Right ventricle myocardium superior (tissue), 1 donor: Measurements from ENCODE around the gene FAM124A. TPM values are rescaled to one million over a fixed set of nuclear protein-coding genes. Genes with fewer than 3 reads are reported as not detected.

ENCODE experiments used
- ATAC-seq: fragments of 200-7000 bp; cut with Tn5 transposase; one replicate; pipeline ENCODE4 v1.9.1; 2020; ENCODE audit warnings: mild to moderate bottlenecking; ENCODE audit not compliant: poor library complexity
- DNase-seq: peaks from one replicate; pipeline ENCODE4 v3.0.0-alpha.2; 2020
- intact Hi-C: fragments of 100-400 bp; cut with DNase I; formaldehyde crosslinking; loops from one replicate; pipeline ENCODE4 v1.11.2; 2022
- total RNA-seq: library from RNA; stranded (reverse); fragmentation: NEBNext Ultra II Directional; extraction: Animal tissue kit (Norgen Biotek cat#: 25700); gene quantifications from one replicate; pipeline ENCODE4 v1.2.1, GENCODE V29; 2021
- donor health status: DM: no; HTN: yes; CAD: no; lungs with severe emphysema.

The FAM124A gene
- total RNA-seq, 1 donor from 2014 or later = 12.2 TPM

DNA sequence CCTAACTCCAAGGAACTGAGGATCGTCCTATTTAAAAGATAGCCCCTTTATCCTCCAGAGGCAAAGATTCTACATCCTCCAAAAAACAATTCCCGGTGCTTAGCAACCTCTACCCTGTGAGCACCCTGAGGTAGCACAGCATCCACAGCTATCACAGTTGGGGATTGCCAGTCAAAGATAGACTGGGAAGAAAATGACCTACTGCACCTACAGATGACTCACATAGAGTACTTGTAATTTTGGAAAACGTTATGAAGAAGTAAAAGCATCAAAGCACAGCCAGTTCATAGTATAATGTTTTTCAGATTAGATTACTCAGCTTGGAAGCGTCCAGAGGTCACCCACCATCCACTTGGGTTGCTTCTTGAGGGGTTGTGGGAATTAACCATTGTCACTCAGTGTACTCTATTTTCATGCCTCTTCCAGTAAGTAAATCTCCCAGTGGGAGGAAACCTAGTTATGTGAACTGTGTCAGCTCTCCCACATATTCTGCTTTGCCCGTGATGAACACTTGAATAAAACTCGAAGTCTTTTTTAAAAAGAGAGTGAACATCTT lies 8.9 kb upstream of the FAM124A start:
- intact Hi-C loops = no loop called here
- DNase-seq (no peak), ATAC-seq (no peak)

DNA sequence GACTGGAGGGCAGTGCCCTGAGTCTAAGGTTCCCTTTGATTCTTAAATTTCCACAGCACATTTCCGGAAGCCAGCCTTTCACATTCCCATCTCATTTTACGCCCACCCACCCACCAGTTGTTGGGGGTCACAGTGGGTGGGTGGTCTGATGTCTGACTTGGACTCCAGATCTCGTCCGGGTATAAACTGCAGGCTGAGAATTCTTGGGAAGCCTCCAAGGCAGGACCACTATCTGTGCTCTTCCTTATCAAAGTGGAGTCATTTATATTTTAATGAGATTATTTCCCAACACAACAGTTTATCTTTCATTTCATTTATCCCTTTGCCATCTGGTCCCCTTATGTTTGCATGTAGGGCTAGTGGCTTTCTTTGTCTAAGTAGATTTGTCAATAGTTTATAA lies 3.6 kb upstream of the FAM124A start:
- intact Hi-C loops = no loop called here
- DNase-seq (no peak), ATAC-seq (no peak)

DNA sequence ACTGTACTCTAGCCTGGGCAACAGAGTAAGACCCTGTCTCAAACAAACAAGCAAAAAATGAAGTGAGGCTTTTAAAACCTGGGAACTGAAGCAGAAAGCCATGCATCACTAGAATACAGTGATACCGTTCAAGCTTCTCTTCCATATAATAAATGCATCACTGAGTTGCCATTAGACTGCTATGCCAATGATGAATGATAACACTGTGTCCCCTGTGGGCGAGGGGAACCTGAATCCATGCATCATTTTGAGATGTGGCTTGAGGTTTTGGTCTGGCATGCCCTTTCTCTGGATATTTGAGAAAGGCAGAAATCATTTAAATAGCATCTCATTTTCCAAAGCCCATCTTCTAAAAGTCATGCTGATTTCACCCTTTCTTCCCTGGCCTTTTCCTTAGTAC lies 1.5 kb upstream of the FAM124A start:
- intact Hi-C loops = loop anchor here (5.0 kb wide), 1 partner anchor 73 kb away; no protein-coding TSS in a partner anchor
- no peak for ATAC-seq
- no peak for DNase-seq

DNA sequence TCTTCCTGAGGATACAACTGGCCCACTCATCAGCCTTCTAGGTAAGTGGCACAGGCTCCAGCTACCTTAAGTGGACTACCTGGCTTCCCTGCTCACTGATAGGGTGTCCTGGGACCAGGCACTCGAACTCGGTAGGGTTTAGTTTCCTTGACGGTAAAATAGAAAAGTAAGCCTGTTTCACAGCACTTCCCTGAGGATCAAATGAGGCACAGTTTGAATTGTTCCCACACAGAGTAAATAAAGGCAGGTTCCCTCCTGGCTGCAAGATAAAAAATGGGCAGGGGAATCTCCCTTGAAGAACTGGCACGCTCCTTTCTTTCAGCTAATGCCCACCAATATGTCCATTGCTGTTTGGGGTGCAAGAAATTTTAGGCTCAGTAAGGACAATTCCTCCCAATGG lies 1.1 kb upstream of the FAM124A start:
- ATAC-seq (no peak), DNase-seq (no peak)
- intact Hi-C loops = loop anchor here (5.0 kb wide), 1 partner anchor 74 kb away; no protein-coding TSS in a partner anchor

DNA sequence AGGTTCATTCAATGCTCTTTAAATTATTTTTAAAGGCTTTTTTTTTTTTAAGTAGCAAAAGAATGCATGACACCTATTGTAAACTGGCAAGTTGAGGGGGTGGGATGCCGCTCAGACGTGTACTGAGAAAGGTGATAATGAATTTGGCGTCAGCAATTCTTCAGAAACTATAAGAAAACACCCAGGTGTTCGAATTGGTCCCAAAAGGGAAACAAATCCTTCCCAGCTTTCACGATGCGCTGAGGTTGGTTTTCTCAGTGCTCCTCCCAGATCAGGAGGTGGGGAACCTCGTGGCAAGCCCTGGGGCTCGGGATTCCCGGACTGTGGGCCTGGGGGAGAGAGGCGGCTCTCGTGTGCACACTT lies 543 bp upstream of the FAM124A start:
- intact Hi-C loops = loop anchor here (2.0 to 5.0 kb wide), 2 partner anchors 65 to 74 kb away; no protein-coding TSS in a partner anchor
- ATAC-seq = no peak
- no peak for DNase-seq

DNA sequence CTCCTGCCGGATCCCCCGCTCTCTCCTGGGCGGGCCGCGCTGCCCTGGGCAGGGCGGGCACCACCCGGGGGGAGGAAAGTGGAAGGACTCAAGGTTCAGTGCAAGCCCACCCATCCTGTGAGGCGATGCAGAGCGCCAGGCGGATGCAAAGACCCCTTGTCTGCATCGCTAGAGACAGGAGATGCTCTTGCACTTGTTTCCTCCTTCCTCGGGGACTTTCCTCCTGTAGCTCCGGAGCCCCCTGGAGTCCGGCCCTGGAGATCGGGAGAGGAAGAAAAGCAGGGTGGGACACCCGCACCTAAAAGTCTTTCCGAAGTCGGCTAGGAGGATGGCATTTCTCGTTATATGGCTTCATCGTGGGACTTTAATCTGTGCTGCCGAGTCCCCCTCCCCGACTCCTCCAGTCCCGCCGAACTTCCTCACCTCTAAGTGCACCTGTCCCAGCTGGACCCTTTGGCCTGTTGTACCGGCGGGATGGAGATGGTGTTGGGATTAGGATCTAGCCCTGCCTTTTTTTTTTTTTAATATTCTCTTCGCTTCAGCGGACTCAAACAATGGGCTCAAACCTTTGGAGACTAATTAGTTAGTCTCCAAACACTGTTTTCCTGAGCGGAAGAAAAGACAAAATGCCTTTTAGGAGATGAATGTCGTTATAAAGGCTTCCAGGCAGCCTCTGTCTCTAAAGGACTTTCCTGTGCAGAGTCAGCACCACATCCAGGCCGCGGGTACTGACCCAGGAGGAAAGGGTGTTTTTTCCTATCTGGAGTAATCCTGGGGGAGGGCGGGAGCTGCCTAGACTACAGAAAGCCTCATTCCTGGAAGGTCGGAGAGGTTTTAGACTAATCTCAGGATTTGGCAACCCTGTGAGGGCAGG lies 725 bp downstream of the FAM124A start:
- peak; percentile 30 for ATAC-seq
- DNase-seq = no peak
- intact Hi-C loops = loop anchor here (2.0 to 5.0 kb wide), 2 partner anchors 64 to 76 kb away; no protein-coding TSS in a partner anchor

DNA sequence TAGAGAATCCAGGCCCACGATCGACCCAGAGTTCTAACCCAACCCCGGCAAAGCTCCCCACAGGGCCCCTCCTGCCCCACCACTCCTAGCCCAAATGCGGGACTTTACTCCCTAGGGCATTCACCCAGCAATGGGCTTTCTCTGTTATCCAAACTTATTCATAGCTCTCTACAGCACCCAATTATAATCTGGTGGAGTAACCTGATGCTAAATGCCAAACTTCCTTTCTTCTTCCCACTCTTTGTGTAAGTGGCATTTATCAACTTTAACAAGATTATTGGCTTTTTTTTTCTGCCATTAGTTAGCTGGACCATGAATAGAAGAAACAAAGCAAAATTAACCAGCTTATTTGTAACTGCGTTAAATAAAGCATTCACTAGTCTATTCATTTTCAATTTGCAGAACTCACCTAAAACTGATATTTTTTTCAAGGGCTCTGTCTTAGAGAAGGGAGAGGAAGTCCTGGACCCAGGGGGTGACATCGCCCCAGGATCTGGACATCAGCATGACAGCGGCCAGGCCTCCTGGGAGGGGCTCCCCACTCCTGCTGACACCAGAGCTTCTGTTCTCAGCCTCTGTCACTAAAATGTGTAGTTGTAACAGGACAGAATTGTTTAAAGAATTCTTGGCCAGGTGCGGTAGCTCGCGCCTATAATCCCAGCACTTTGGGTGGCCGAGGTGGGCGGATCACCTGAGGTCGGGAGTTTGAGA lies 1.5 kb downstream of the FAM124A start:
- ATAC-seq (peak; percentile 6), DNase-seq (no peak)
- intact Hi-C loops = loop anchor here (2.0 to 5.0 kb wide), 2 partner anchors 63 to 76 kb away; no protein-coding TSS in a partner anchor

DNA sequence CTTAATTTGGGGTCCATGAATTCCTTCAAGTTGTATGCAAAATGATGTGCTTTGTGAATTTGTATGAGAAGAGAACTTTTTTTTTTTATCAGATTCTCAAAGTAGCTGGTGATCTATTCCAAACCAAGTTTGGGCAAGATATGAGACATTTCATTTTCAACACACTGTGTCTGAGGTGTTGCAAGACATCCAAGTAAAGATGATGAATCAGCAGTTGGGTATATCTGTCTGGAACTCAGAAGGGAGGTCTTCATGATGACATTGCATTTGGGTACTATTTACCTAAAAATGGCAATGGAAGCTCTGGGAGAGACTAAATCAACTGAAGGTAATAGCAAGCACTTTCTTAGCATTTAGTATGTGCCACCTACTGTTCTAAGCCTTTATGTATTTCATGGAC lies 2.8 kb downstream of the FAM124A start:
- ATAC-seq (no peak), DNase-seq (no peak)
- intact Hi-C loops = no loop called here

DNA sequence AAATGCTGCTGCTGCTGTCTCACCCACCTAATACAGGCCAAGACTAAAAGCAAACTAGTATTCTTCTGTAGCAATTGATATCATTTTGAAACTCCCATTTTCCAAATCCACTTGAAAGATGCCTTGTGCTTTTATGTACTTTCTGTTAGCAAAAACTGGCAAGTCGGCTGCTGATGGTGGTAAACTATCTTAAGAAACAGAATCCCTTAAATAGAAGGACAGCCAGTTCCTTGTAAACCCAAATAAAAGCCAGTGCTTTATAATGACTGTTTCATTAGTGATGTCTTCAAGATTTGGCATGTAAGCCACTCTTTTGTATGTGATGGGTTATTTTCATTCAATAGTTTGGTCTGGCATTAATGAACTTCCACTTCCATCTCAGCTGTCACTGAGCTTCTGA lies 5.2 kb downstream of the FAM124A start:
- DNase-seq (no peak), ATAC-seq (no peak)
- intact Hi-C loops = no loop called here

DNA sequence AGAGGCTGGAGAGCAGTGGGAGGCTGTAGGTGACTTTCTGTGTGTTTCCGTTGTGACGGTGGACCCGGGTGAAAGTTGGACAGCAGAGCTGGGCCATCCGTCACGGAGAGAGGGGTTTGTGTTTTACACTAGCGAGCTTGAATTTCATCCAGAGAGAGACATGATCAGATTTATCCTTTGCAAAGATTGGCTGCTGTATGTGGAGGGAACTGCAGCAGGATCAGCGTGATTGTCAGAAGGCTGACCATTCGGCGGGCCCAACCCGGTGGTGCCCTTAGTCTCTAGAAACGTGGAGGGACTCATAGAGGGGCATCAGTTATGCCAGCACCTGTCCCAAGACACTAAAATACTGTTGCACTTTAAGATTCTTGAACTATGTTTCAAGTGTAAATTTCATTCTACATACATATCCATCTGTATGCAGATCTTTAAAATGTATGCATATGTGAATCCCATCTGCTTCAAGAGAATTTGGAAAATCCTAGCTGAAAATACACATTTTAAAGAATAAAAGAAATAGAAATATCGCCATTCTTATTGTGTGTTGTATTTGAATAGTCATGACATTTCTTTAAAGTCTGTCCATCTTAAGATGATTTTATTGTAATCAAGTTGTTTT lies 7.0 kb downstream of the FAM124A start:
- no peak for DNase-seq
- intact Hi-C loops = no loop called here
- ATAC-seq = no peak

DNA sequence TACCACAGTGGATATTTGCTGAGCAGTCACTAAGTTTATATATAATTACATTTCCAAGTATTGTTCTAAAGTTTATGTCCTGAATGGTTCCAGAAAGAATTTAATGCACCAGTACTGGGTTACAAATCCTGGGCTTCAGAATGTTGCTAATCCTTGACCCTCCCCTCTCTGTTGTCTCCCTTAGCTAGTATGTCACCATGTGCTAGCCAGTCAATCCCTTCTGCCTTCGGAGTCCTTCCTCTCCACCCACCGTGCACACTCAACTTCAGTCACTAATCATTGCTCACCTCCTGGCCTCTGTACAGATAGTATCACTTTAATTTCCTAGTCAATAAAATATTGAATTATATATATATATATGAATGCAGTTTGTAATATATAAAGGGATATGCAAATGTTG lies 7.5 kb downstream of the FAM124A start:
- intact Hi-C loops = no loop called here
- DNase-seq = no peak
- ATAC-seq = peak; percentile 53

DNA sequence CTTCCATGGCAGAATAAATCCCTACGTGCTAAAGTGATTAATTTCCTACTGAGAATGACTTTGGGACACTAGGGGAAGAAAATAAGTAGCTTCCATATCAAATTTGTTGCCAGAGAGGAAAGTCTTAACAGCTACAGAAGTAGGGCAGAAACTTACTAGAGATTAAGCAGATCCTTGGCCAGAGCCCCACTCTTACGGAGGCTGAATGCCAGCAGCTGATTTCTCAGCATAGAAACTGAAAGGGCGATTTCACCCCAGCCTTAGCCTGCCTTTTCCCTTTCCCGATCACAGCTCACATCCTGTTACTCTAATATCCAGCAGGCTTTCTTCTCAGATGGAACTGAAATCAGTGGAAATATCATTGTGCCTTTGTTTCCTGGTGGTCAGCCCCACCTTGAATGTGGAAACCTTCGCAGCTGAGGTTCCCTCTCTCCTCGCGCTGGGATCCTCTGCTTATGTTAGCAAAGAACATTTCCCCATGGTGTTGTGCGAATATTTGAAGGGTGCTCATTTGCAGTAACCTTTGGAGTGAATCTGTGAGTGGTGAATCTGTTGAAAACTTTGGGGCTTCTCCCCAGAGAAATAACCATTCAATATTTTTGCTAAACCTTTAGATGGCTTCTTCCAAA lies 8.4 kb downstream of the FAM124A start:
- peak; percentile 77 for DNase-seq
- intact Hi-C loops = no loop called here
- peak; percentile 90 for ATAC-seq

DNA sequence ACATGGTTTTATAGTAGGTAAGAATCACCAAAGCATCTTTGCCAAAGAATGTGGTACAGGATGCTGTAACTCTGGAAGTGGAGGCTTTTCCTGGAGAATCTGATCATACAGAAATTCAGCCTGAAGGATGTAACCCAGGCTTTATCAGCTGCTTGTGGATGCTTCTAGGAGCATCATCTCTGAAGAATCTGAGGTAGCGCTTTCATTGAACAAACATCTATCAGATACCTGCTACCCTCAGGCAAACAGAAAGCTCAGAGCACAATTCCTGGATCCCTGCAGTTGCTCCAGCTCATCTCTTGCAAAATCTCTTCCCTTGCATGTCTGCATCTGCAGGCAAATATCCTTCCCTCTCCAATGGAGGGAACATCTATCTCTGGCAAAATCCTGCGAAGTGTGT lies 9.3 kb downstream of the FAM124A start:
- DNase-seq (no peak), ATAC-seq (no peak)
- intact Hi-C loops = no loop called here

DNA sequence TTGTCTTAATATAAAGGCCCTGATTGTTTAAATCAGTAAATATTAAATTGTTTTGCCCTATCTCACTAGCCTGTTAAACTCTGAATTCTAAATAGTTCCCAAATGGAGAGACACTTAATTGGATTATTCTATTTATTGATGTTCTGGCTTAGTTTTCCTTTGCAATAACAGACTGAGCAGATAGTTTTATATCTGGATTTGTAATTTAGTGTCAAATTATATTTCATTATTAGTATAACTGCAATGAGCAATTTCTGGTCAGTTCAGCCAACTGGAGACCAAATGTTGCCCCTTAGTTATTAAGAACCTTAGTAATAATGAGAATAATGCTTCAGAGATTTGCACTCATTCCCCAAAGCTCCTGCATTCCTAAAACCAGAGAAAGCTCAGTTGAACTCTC lies 10.1 kb downstream of the FAM124A start:
- DNase-seq (no peak), ATAC-seq (no peak)
- intact Hi-C loops = no loop called here

DNA sequence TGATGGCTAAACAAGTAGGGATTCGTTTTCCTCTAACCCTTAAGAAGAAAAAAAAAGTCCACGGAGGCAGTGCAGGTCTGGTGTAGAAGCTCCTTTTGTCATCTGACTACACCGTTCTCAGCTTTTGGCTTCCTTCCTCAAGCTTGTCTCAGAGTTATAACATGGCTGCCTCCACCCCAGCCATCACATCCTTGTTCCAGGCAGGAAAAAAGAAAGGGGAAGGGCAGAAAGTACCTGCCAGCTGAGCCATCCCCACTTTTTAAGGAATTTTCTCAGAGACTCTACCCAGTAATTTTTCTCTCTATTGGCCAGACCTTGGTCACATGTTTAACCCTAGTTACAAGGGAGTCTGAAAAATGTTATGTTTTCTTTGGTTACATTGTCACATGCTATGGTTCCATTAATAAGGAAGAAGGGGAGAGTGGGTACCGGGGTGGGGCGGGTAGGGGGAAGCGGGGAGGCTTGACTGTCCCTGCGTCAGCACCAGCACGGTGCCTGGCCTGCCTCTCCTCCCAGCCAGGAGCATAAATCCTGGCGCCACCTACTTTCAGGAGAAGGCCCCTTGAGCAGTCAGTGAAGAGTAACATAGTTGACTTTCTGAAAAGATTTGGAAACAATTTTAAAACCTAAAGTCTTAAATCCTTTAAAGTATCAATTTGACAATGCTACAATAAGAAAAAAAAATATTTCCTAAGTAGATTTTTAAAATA lies 11.1 kb downstream of the FAM124A start:
- DNase-seq (no peak), ATAC-seq (no peak)
- intact Hi-C loops = no loop called here

DNA sequence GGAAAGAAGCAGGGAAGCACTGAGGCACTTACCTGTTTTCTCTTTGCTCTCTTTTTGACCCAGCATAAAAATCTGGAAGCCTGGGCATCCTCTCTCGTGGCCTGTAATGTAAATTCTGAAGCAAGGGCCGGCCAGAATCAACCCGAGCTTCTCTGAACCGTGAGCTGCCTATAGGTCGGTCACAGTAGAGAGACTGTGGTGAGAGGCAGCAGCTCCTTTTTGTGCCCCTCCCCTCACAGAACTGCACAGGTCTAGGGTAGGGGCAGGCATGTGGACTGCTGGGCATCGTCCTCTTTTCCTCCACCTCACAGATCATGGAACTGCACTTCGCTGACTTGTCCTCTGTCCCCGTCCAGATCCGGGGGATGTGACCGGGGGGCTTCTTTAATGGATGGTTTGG lies 12.5 kb downstream of the FAM124A start:
- intact Hi-C loops = no loop called here
- no peak for ATAC-seq
- DNase-seq = no peak

DNA sequence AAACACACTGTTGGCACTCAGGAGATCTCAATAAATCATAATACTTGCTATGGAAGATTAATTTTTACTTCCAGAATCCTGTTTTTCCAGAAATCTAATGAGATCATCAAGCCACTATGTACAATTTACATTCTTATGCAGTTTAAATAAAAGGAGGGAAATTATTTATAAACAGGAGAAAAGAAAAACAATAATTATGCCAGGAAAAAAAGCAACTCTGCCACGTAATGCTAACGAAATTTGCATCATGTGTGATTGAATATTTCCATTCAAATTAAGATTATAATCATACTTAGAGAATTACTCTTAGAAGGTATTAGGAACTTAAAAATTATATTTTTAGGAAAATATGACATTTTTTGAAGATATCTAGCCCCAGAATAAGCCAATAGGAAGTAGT lies 13.0 kb downstream of the FAM124A start:
- intact Hi-C loops = no loop called here
- ATAC-seq = no peak
- DNase-seq = no peak

DNA sequence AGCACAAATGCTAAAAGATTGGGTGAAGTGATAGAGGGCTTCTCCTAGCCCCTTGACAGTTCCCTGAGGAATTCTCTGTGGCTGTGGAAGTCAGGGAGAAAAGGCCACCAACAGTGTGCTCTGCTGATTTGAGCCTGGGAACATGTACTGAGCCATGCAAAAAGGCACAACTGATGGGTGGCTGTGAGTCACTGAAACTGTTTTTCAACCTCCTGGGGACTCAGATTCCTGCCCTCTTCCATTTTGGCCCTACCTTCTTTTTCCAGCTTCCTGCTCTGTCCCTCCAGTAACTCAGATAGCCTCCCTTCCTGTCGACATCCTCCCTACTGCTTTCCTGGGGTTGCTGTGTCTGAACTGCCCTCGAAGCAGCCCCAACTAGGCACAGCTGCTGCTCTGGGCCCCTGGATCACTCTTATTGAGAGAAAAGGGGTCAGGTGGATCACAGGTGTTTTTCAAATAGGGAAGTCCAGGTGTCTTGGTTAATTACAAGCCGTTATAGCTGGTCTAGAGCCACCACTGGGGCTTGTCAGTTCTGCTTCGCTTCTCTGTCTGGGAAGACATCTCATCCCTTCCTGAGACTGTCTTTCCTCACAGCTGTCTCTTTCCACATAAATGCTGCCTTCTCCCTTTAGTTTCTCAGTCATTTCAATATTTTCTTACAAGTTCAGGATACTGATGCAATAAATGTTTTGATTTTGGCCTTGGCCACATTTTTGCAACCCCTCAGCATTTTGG lies 13.7 kb downstream of the FAM124A start:
- DNase-seq (no peak), ATAC-seq (no peak)
- intact Hi-C loops = no loop called here
